Measurements from ENCODE around the gene CXCR5.

DNA sequence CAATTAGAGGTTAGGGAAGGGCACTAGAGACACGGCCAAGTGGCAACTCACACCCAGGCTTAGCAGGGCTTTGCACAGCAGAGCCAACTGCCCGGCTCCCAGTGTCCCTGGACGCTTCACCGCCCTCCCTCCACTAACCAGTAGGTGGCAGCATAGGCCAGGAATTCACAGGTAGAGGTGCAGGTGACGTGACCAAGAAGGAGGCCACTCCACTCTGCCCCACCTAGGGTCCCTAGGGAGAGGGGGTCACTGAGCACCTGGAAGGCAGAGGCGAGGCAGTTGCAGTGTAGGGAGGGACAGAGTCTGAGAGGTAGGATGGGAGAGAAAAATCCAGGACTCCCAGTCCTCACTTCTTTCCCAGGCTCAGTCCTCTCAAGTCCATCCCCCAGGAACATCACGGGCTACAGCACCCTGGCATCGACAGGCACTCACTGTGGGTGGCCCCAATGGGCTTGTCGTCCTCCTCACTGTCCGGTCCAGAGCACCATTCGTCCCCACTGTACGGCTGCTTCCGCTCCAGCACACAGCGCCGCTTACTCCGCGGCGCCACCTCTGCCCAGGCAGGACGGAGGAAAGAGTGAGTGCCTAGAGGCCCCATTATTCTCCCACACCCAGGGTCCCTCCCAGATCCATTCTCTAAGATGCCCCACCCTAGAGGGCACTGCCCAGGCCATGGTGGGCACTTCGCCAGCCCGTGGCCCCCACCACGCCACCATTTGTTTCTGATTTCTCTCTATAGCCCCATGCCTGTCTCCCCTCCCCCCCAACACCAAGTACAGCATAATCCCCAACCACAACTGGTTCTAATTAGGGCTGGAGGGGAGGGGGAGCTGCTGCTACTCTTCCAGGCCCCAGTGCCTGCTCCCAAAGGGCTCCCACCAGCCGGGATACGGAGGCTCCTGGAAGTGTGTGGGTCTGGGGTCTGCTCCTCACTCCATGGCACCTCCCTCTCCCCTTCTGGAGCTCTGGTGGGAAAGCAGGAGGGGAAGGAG, 23.7 kb downstream of the CXCR5 start:
- peak; percentile 97 for TF ChIP-seq CTCF (IDR thresholded peaks at IDR 0.05; ENCODE audit: low read depth, low read length, missing input control)
- peak; percentile 99 for TF ChIP-seq RAD21 (IDR thresholded peaks at IDR 0.05)
- TF ChIP-seq SP1 (IDR thresholded peaks at IDR 0.05), result no peak
- TF ChIP-seq, protein P1, sequence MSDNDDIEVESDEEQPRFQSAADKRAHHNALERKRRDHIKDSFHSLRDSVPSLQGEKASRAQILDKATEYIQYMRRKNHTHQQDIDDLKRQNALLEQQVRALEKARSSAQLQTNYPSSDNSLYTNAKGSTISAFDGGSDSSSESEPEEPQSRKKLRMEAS (IDR thresholded peaks at IDR 0.05), result no peak
- TF ChIP-seq JUND (IDR thresholded peaks at IDR 0.05), result no peak
- no peak for TF ChIP-seq YY1 (IDR thresholded peaks at IDR 0.05)
- no peak for TF ChIP-seq GABPA (IDR thresholded peaks at IDR 0.05 in 1 of 2, conservative IDR thresholded peaks at IDR 0.05 in 1 of 2)
- TF ChIP-seq REST (IDR thresholded peaks at IDR 0.05), result no peak
- no peak for TF ChIP-seq FOXA1 (IDR thresholded peaks at IDR 0.05)
- no peak for TF ChIP-seq EGR1 (IDR thresholded peaks at IDR 0.05; ENCODE audit: low read depth in 2 of 2)
- TF ChIP-seq RXRA (IDR thresholded peaks at IDR 0.05), result peak in 1 of 2 donors; percentile 44
- no peak for TF ChIP-seq TAF1 (conservative IDR thresholded peaks at IDR 0.05)
- TF ChIP-seq, protein P2, sequence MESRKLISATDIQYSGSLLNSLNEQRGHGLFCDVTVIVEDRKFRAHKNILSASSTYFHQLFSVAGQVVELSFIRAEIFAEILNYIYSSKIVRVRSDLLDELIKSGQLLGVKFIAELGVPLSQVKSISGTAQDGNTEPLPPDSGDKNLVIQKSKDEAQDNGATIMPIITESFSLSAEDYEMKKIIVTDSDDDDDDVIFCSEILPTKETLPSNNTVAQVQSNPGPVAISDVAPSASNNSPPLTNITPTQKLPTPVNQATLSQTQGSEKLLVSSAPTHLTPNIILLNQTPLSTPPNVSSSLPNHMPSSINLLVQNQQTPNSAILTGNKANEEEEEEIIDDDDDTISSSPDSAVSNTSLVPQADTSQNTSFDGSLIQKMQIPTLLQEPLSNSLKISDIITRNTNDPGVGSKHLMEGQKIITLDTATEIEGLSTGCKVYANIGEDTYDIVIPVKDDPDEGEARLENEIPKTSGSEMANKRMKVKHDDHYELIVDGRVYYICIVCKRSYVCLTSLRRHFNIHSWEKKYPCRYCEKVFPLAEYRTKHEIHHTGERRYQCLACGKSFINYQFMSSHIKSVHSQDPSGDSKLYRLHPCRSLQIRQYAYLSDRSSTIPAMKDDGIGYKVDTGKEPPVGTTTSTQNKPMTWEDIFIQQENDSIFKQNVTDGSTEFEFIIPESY (IDR thresholded peaks at IDR 0.05), result no peak

All from liver (tissue), 3 donors.